Esophagus squamous epithelium (tissue), 5 donors: Measurements from ENCODE around the gene COTL1. TPM values are rescaled to one million over a fixed set of nuclear protein-coding genes. Genes with fewer than 3 reads are reported as not detected.
"Not testable (repeated sequence)": the region's sequence is repeated elsewhere in the genome, so short reads cannot be mapped to it uniquely, and the experiment has no call there.

Experiments used
- DNase-seq: peaks from one replicate; lab custom pipeline; 2025; lab: John Stamatoyannopoulos, UW
- H3K27ac ChIP-seq, 4 donors: fragments of 200-600 bp; sonication (generic); one replicate each; pipeline ENCODE4 v1.5.1; 2016 to 2019; ENCODE audit warnings: mild to moderate bottlenecking in 1 of 4
- H3K27me3 ChIP-seq, 4 donors: fragments of 200-600 bp; sonication (generic); 1 replicate in 3 of 4; 2 replicates in 1 of 4; pipeline versions ENCODE4 v1.5.1 to v1.6.0; 2017 to 2021; ENCODE audit warnings: antibody characterized with exemption in 1 of 4
- H3K36me3 ChIP-seq, 3 donors: fragments of 200-600 bp; sonication (generic); one replicate each; pipeline ENCODE4 v1.5.1; 2016 to 2019
- H3K4me1 ChIP-seq, 3 donors: fragments of 200-600 bp; sonication (generic); one replicate each; pipeline ENCODE4 v1.5.1; 2017 to 2019
- H3K4me3 ChIP-seq, 4 donors: fragments of 200-600 bp; sonication (generic); 1 replicate in 3 of 4; 2 replicates in 1 of 4; pipeline ENCODE4 v1.5.1; 2016 to 2019; ENCODE audit warnings: mild to moderate bottlenecking in 2 of 4, moderate library complexity in 1 of 4
- H3K9me3 ChIP-seq, 3 donors: fragments of 200-600 bp; sonication (generic); one replicate each; pipeline ENCODE4 v1.5.1; 2016 to 2019
- POLR2A ChIP-seq, 4 donors: fragments of 450-650 bp; IDR thresholded peaks; one replicate each; pipeline ENCODE4 v1.6.1; 2017; ENCODE audit warnings: antibody characterized with exemption in 4 of 4, mild to moderate bottlenecking in 4 of 4, moderate library complexity in 3 of 4
- WGBS, 2 donors: methylation state at CpG; one replicate each; pipeline ENCODE4 v1.1.5; 2018; 5-methylcytosine and 5-hydroxymethylcytosine counted together
- intact Hi-C: fragments of 100-400 bp; cut with DNase I; formaldehyde crosslinking; loops from one replicate; pipeline ENCODE4 v1.15.0; 2022
- total RNA-seq, 4 donors: library from RNA; depleted of rRNA; stranded (reverse); fragments of >200 nt; gene quantifications; one replicate each; pipeline ENCODE4 v1.1.0, GENCODE V29; 2016
- TF ChIP-seq, protein P1 (sequence below), 6 experiments: fragments of 450-650 bp in 4 of 6; fragments of 200-600 bp in 2 of 6; sonication (generic) in 2 of 6; IDR thresholded peaks; one replicate each; pipeline ENCODE4 v1.5.1; 2016 to 2019; ENCODE audit warnings: antibody characterized with exemption in 6 of 6, mild to moderate bottlenecking in 4 of 6, moderate library complexity in 4 of 6
- donor health status: DM: yes; HTN: yes; CAD: no.

COTL1 gene
- total RNA-seq, 4 donors from 2014 or later = 7.9 to 34.2 (median 23.4) TPM

DNA sequence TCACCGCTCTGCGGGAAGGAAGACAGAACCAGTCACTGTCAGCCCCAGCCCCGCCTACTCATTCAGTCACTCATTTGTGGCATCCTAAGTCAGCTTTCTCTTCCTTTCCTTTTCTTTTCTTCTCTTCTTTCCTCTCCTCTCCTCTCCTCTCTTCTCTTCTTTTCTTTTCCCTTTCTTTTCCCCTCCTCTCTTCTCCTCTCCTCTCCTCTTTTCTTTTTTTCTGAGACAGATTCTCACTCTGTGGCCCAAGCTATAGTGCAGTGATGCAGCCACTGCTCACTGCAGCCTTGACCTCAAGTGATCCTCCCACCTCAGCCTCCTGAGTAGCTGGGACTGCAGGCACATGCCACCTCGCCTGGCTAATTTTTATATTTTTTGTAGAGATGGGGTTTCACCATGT lies 19.8 kb upstream of the COTL1 start:
- no peak for TF ChIP-seq POLR2A (IDR thresholded peaks at IDR 0.05)
- TF ChIP-seq, protein P1, sequence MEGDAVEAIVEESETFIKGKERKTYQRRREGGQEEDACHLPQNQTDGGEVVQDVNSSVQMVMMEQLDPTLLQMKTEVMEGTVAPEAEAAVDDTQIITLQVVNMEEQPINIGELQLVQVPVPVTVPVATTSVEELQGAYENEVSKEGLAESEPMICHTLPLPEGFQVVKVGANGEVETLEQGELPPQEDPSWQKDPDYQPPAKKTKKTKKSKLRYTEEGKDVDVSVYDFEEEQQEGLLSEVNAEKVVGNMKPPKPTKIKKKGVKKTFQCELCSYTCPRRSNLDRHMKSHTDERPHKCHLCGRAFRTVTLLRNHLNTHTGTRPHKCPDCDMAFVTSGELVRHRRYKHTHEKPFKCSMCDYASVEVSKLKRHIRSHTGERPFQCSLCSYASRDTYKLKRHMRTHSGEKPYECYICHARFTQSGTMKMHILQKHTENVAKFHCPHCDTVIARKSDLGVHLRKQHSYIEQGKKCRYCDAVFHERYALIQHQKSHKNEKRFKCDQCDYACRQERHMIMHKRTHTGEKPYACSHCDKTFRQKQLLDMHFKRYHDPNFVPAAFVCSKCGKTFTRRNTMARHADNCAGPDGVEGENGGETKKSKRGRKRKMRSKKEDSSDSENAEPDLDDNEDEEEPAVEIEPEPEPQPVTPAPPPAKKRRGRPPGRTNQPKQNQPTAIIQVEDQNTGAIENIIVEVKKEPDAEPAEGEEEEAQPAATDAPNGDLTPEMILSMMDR (IDR thresholded peaks at IDR 0.05) = no peak
- intact Hi-C loops = no loop called here
- no peak for DNase-seq
- Histone ChIP-seq H3K27ac (no peak overlapping the region), H3K27me3 (no peaks in the 10 kb centered on the region), H3K4me1 (peaks cover 11 to 41% (median 14%) of the 10 kb centered on the region in 3 donors), H3K4me3 (no peak overlapping the region), H3K36me3 (no peaks in the 10 kb centered on the region), H3K9me3 (no peaks in the 10 kb centered on the region)
- WGBS, 2 donors = 70 to 93% methylated on average over 4 of the region's 4 CpGs

DNA sequence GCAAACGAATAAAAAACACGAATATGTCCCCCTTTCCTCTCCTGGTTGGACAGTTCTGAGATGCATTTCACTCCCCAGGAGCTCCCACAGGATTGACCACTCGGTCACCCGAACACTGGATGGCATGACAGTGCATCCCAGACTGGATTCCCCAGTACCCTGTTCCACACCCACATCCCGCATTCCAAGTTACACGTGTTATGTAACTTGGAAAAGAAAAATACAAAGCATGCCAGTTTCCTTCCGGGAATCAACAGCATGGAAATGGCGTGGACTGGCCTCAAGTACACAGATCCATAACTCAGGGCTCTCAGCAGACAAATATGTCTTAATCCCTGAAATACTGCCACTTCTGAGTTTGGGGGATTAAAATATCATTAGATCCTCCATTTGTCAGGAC lies 17.8 kb upstream of the COTL1 start:
- no peak overlapping the region for H3K4me3 ChIP-seq
- peak overlapping the region in 1 of 4 donors; percentile 47 for H3K27ac ChIP-seq
- H3K27me3 ChIP-seq = no peaks in the 10 kb centered on the region
- no peak for TF ChIP-seq POLR2A (IDR thresholded peaks at IDR 0.05)
- no peaks in the 10 kb centered on the region for H3K36me3 ChIP-seq
- peaks cover 0 to 21% (median 4%) of the 10 kb centered on the region in 3 donors for H3K4me1 ChIP-seq
- WGBS, 2 donors = 27 to 44% methylated on average over 8 of the region's 8 CpGs
- H3K9me3 ChIP-seq = no peaks in the 10 kb centered on the region
- DNase-seq = no peak
- intact Hi-C loops = no loop called here

DNA sequence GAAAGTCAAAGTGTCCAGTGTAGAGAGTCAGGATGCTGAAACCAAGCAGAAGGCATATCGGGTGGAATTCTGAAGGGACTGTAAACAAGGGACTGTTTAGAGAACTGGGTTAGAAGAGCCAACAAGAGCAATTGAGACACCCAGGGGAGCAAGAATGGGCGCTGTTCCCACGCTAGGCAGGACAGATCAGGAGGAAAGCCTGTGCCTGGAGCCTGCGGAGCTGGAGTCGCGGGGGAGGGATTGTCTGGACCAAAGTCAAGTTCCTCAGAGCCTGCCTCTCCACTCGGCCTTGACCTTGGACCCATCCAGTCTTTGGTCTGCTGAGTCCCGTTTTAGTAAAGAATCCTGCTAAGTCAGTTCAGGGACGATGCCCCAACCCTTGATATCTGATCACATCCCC lies 15.7 kb upstream of the COTL1 start:
- H3K9me3 ChIP-seq = no peaks in the 10 kb centered on the region

DNA sequence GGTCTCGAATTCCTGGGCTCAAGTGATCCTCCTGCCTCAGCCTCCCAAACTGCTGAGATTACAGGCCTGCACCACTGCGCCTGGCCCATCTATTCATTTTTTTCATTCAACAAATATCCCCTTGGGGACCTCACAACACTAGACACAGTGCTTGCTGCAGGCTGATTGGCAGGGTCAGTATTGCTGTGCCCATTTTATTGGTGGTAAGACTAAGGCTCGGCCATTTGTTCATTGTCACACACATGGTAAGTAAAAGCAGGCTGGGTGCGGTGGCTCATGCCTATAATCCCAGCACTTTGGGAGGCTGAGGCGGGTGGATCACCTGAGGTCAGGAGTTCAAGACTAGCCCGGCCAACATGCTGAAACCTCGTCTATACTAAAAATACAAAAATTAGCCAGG lies 15.0 kb upstream of the COTL1 start:
- Histone ChIP-seq H3K4me1 (peaks cover 0 to 16% (median 4%) of the 10 kb centered on the region in 3 donors), H3K27ac (peak overlapping the region in 1 of 4 donors; percentile 23)
- H3K27me3 ChIP-seq, H3K4me3 ChIP-seq, DNase-seq, H3K36me3 ChIP-seq, intact Hi-C loops, H3K9me3 ChIP-seq: not testable (repeated sequence)
- 86 to 92% methylated on average over 6 to 7 of the region's 7 CpGs for WGBS, 2 donors

More for the DNA sequence above, 15.7 kb upstream of the COTL1 start:
- no peaks in the 10 kb centered on the region for H3K36me3 ChIP-seq
- WGBS, 2 donors = 54% methylated on average over 9 of the region's 9 CpGs
- intact Hi-C loops = no loop called here
- peaks cover 0 to 16% (median 4%) of the 10 kb centered on the region in 3 donors for H3K4me1 ChIP-seq
- H3K4me3 ChIP-seq = no peak overlapping the region
- peak overlapping the region in 3 of 4 donors; percentile 1 to 23 (median 6) for H3K27ac ChIP-seq
- H3K27me3 ChIP-seq = no peaks in the 10 kb centered on the region
- TF ChIP-seq POLR2A (IDR thresholded peaks at IDR 0.05) = no peak
- TF ChIP-seq, protein P1 (IDR thresholded peaks at IDR 0.05) = no peak
- no peak for DNase-seq

DNA sequence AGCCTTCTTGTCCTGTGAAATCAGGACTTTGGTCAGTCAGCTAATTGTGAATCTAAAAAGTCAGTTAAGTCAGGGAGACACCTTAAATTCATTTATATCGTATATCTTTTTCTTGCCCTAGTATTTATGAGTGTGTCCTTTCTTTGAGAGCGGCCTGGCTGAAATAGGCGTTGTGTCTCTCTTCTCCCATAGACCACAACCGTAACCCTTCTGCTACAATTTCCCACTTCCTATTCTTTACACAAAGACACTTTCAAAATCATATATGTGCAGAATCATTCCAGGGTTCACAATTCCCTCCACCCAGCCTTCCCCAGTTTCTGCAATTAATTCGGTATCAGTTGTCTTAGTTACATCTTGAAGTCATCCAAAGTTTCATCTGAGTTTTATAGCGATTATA lies 14.0 kb upstream of the COTL1 start:
- Histone ChIP-seq H3K4me1 (peaks cover 0 to 16% (median 4%) of the 10 kb centered on the region in 3 donors), H3K4me3 (no peak overlapping the region), H3K27me3 (no peaks in the 10 kb centered on the region), H3K27ac (no peak overlapping the region), H3K9me3 (no peaks in the 10 kb centered on the region), H3K36me3 (no peaks in the 10 kb centered on the region)
- 81% methylated on average over 6 of the region's 6 CpGs for WGBS, 2 donors
- intact Hi-C loops = no loop called here
- no peak for DNase-seq
- TF ChIP-seq POLR2A (IDR thresholded peaks at IDR 0.05) = no peak
- TF ChIP-seq, protein P1 (IDR thresholded peaks at IDR 0.05) = no peak

DNA sequence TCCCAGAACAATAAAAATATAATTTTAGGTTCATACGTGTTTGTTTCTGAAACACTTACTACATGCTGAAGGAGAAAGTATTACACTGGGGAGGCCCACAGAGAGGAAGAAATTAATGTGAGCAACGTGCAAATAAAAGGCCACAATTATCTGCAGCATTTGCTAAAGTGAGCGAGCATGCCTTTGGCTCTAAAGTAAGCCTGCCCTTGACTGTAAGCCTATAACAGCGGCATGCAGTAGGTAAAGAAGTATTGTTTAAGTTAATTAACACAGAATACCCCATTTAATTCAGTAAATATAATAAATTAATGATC lies 13.2 kb upstream of the COTL1 start:
- H3K36me3 ChIP-seq = no peaks in the 10 kb centered on the region
- intact Hi-C loops = no loop called here
- H3K4me1 ChIP-seq = peaks cover 0 to 16% (median 4%) of the 10 kb centered on the region in 3 donors
- WGBS, 2 donors = 76 to 80% methylated on average over 4 of the region's 4 CpGs
- H3K27me3 ChIP-seq = no peaks in the 10 kb centered on the region
- no peak for TF ChIP-seq POLR2A (IDR thresholded peaks at IDR 0.05)
- TF ChIP-seq, protein P1 (IDR thresholded peaks at IDR 0.05) = no peak
- H3K4me3 ChIP-seq = no peak overlapping the region
- H3K27ac ChIP-seq = no peak overlapping the region
- H3K9me3 ChIP-seq = no peaks in the 10 kb centered on the region
- DNase-seq = no peak
